GM18861 (cell line): ENCODE measurements around the gene LRP6.
"Not testable (repeated sequence)": the region's sequence is repeated elsewhere in the genome, so short reads cannot be mapped to it uniquely, and the experiment has no call there.

Source experiments
- ATAC-seq: cut with Tn5 transposase; IDR thresholded peaks from one replicate; pipeline ENCODE4 v1.9.1; 2021; ENCODE audit not compliant: unreplicated experiment

Gene LRP6

DNA sequence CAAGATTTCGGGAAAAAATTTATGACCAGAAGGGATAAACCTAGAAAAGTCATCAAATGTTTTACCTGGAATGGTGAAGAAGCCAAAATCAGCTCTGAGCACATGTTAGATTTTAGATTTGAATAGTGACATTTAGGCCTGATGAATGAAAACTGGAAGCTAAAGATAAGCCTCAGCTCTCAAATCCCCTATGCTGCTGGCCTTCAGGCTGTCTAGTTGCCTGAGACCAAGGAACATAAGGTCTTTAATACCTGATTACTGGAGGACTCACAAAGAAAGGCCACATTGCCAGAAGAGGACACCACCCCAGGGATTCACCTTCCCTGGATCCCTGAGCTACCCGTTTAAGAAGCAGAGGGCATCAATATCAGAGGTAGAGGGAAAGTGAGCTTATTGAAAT lies 139.5 kb downstream of the LRP6 start:
- no peak for ATAC-seq

DNA sequence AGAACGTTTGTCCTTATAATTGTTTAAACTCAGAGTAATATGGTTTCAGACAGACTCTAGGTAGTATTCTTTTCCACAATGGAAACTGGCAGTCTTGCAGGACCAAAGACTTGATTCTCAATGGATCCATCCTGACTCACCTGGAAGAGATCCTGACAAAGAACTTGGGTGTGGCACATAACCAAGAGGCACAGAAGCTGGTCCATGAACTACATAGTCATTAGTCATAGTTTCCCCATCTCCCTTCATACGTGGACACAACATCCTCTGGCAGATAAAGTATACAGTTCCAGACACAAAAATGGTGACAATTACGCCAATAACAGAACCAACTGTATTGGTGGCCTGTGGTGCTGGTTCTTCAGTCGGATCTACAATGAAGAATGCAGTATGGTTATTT lies 140.3 kb downstream of the LRP6 start:
- ATAC-seq, result no peak

DNA sequence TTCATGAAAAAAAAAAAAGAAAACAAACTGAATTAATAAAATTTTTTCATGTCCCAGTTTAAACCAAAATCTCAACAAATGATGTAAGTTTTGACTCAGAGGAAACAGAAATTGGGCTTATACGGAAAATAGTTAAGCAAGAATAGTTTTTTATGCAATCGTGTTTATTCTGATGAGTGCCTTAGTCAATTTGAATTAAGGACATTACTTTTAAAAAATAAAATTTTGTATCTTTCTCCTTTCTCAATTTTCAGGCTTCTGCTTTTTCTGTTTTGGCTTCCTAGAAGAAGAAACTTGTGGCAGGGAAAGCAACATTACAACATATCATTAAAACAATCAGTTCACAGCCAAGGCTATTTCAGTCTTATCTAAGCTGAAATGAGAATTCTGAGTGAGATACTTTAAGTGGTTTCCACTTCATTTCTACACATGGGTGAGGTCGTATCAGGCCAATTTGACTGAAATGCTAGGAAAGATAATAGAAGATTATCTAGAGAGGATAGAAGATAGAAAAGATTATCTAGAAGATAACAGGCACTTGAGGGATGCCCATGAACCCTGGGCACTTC lies 143.7 kb downstream of the LRP6 start:
- no peak for ATAC-seq

DNA sequence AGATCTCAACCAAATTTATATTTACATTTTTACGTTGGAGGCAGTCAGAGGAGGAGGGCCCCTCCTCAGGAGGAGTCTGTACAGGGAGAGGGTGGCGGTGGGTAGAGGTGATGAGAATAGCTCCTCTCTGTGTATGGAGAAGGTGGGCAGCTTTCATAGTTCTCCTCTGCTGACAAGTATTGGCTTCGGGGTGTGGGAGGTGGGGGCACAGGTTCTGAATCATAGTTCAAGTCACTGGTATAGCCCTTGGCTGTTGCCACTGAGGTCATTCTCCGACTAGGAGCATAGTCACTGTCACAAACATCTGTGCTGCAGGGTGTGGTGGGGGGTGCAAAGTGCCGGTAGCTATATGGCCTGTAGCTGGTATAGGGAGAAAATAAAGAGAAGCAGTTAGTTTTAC lies 145.8 kb downstream of the LRP6 start:
- no peak for ATAC-seq

DNA sequence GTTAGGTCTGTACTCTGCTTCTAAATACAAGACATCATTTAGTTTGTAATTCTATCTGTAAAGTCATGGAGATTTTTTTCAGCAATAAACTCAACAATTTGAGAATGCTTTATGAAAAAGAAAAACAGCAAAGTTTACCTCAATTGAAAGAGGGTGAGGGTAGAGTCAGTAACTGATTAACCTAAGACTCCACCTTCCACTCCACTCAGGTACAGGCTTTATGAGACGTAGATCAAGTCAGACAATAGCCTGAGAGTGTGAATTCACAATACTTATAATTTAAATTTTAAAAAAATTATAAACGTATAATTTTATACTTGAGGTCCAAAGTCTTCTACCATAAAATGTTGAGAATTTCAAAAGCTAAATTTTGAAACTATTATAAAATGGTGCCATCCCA lies 150.2 kb downstream of the LRP6 start:
- no peak for ATAC-seq

DNA sequence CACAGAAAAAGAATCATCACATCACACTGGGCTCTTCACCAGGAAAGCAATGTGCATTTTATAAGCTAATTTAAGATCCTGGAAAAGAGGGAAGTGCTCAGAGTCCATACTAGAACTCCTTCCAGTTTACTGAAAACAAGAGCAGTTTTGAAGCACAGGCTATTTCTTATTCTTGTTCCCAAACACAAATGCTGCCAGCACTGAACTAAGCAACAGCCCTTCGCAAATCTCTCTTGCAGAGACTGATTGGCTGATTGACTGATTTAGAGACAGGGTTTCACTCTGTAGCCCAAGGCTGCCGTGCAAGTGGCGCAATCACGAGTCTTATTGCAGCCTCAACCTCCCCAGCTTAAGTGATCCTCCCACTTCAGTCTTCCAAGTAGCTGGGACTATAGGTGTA lies 151.3 kb downstream of the LRP6 start:
- no peak for ATAC-seq

DNA sequence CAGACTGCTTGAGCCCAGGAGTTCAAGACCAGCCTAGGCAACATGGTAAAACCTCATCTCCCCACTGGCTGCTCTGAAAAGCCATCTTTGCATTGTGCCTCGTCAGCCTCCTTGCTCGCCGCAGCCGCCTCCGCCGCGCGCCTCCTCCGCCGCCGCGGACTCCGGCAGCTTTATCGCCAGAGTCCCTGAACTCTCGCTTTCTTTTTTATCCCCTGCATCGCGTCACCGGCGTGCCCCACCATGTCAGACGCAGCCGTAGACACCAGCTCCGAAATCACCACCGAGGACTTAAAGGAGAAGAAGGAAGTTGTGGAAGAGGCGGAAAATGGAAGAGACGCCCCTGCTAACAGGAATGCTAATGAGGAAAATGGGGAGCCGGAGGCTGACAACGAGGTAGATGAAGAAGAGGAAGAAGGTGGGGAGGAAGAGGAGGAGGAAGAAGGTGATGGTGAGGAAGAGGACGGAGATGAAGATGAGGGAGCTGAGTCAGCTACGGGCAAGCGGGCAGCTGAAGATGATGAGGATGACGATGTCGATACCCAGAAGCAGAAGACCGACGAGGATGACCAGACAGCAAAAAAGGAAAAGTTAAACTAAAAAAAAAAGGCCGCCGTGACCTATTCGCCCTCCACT lies 155.8 kb downstream of the LRP6 start:
- not testable (repeated sequence) for ATAC-seq

DNA sequence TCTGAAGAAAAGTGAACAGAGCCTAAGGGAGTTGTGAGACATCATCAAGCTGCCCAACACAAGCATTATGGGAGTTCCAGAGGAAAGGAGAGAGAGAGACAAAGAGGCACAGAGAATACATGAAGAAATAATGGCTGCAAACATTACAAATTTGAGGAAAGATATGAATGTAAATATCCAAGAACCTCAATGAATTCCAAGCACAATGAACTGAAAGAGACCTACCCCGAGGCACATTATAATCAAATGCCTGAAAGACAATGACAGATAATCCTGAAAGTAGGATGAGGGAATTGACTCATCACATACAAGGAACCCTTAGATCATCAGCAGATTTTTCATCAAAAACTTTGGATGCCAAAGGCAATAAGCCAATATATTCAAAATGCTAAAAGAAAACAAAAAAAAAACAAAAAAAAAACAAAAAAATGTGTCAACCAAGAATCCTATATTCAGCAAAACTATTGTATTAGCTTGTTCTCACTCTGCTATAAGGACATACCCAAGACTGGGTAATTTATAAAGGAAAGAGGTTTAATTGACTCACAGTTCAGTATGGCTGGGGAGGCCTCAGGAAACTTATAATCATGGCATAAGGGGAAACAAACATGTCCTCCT lies 158.3 kb downstream of the LRP6 start:
- ATAC-seq, result no peak

DNA sequence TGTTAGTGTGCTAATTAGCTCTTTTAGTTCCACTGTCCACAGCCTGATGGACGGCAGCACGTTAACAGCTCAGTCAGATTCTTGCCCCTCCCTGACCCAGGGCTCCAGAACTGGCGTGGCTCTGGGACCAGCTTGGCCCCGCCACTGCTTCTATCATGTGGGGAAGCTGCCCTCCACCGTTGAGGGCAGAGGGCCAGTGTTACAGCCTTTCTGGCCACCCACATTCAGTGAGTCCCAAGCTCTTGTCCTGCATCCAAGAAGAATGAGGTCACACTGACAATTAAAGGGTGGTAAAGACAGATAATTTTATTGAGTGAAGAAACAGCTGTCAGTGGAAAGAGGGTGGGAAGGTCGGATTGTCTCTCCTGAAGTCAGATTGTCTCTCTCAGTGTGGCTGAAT lies 159.2 kb downstream of the LRP6 start:
- no peak for ATAC-seq

DNA sequence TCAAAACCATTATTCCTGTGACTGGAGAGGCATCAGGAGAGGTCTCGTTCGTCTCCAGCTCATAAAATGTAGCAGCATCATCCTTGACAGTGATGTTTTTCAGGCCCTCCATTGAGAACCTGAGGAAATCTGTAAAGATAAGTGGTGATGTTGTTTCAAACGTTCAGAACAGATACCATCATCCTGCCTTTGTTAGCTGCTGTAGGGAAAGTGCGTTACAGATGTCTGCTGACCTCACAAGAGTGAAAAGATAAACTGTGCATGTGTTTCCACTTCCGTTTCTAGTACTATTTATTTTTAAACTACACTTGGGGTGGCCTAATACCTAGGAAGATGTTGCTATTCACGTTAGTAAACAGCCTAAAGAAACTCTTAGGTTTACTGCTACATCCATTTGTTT lies 167.7 kb downstream of the LRP6 start:
- no peak for ATAC-seq

DNA sequence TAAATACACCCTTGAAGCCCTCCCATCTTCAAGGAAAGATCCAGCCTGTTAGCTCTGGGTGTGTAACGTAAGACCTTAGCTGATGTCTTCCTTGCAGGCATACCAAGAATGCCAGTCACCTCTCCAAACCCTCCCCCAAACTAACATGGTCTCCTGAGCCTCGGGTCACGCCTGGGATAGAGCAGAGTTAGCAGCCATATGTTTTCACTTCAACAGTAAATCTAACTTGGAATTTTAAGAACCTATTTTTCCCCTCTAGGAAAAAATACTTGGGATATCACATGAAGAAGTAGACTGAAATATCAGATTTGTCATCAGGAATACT lies 168.2 kb downstream of the LRP6 start:
- no peak for ATAC-seq

DNA sequence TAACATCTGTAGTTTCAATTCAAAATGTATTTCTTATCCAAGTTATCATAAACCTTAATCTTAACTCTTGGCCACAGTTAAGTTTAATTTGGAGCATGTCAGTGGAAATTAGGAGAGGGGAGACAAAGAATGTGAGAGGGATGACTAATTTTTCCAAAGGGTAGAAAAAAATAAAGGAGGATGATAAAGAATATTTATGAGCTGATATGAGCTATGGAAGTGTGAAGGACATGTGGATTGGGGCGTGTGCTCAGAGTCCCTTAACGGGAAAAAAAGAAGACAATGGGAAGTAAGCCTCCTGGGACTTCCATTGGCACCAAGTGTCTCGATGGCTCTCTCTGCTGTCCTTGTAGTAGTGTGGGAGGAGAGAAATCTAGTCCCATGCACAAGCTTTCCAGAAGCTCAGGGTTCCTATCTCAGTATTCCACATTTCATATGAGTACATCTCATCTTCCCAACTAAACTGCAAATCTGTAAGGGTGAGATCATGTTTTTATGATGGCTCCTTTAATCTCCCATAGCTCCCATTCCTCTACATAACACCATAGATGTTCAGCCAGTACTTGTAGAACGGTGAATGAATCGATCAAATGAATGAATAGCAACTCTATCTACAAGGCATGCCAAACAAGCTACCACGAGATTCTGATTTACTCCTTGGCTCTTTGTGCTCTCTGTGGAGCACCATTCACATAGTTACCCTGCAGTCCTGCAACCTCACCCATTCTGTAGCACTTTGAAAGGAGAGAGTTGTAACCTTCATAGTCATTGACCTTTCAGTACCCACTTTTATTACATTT lies 168.8 kb downstream of the LRP6 start:
- ATAC-seq, result no peak

DNA sequence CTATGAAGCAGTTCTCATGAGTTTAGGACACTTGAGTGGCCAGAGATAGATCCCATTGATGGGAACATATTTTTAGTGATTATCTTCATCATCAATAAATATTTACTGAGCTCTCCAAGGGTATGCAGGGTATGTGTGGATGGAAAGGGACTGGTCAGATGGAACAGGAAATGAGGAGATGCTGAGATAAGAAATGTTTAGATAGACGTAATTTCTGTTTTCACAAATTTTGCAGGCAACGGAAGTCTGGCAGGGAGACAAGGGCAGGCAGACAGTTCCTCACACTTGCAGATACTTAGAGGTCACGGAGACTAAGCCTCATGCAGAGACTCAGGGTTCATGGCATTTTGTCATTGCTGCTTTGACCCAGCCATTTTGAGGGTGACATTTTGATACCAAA lies 171.8 kb downstream of the LRP6 start:
- ATAC-seq, result no peak

DNA sequence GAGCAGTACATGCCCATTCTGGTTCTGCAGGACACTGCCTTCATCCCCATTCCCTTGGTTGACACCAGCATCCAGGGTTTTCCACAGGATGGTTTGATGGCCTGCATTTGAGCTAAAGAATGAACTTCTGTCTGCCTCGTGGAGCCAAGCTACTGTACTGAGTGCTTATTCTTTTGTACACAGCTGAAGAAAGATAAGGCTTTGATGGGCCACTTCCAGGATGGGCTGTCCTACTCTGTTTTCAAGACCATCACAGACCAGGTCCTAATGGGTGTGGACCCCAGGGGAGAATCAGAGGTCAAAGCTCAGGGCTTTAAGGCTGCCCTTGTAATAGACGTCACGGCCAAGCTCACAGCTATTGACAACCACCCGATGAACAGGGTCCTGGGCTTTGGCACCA lies 172.4 kb downstream of the LRP6 start:
- ATAC-seq, result no peak

DNA sequence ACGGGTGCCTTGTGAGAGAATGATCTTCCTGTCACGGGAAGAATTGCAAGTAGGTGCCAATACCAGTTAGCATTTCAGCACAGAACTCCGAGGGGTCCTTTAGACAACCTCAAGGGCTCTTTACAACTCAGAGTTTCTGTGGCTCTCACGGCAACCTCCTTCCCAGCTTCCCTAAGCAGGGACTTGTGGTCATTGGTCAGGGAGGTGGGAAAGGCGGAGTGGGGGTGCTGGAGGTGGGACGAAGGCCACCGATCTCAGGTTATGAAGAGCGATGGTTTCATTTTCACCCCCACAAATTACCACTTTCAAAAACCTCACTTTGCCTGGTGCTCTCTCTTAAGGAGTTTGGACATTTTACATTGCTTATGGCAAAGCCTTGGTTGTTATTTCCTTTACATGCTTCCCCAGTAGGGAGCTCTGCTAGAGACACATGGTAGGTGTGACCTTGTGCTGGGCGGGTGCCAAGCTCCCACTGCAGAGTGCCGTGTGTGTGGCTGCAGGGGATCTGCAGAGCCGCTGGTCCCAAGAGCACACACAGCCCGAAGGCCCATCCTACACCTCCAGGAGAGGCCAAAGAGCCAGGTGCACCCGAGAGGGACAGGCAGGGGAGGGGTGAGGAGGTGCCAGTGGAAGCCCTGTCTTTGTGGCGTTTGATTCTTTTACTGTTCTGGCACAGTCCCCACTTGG lies 174.7 kb downstream of the LRP6 start:
- ATAC-seq, result no peak

DNA sequence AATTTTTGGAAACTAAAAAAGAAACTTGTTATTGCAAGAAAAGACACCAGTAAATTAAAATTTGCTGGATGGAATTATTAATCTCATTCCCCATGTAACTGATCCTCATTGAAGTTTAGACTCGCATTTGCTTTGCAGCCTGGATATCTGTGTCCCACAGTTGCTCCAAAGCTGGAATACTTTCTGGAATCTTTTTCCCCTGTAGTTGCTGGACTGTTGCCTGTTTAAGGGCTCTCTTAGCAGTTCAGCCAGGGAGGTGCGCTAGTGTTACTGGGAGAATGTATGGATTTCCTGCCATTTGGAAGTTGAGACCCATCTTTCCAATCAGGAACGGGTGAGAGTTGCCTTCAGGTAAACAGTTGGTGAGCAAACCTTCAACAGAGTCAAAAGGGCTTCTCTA lies 175.8 kb downstream of the LRP6 start:
- ATAC-seq, result no peak

DNA sequence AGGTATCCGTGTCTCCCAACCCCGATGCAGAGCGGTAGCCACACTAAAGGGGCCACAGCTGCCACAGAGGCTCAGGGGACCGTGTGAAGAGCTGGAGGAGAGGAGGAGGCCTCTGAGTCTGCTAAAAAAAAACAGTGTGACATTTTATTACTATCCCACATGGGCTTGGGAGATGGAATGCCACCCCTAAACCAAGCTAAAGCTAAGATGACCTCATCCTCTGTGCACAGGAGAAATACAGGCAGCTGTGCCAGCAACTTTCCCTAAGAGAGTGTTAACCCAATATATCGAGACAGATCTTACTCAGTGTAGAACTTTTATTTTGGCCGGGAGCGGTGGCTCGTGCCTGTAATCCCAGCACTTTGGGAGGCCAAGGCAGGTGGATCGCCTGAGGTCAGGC lies 178.1 kb downstream of the LRP6 start:
- ATAC-seq, result no peak

DNA sequence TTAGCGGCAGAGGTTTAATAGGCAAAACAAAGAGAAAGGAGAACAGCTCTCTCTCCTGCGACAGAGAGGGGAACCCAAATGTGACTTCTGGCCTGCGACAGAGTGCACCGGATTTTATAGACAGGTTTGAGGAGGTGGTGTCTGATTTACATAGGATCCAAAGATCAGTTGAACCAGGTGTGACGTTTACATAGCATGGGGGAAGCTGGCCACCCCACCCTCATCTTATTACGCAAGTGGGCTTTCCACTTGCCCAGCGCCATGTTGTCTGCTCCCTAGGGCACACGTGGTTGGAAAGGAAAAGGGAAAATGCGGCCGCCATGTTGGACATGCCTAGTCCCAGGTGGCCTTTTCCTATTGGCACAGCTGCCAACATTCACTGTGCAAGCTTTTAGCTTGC lies 178.7 kb downstream of the LRP6 start:
- ATAC-seq, result no peak

DNA sequence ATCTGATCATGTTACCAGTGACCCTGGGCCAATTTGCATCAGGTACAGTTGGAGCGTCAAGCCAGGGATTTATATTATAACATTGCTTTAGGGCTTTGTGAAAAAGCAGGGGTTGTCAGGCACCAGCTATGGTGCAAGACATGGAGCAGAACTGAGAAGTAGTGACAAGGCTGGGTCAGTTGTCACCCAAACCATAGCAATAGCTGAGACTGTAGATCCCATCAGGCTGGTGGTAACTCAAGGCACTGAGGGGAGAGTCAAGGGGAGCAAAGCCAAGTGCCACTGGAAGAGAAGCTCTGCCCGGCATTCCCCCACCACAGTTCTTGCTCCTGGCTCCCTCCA lies 179.2 kb downstream of the LRP6 start:
- no peak for ATAC-seq

DNA sequence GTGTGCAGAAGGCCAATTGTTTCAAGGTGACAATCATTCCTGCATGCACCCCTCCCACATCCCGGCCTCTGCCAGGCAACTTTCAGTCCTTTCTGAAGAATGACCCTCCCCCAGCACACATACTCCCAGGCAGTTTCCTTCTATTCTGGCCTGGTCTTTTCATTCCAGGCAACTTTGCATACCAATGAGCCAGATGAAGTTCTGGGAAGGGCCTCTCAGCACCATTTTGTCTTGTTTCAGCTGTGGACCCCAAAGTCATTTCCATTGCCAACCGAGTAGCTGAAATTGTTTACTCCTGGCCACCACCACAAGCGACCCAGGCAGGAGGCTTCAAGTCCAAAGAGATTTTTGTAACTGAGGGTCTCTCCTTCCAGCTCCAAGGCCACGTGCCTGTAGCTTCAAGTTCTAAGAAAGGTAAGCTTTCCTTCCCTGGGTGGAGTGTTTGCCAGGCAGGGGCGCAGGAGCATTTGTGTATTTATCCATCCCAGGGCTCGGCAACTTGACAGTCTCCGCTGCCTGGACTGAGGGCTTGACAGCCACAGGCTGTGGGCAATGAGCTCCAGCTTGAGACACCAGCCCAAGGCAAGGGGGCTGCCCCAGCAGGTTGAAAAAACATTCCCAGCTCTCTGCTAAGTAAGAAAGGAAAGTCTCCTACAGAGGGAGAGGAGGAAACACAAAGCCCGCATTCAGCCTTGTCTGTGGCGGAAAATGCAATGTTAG lies 179.7 kb downstream of the LRP6 start:
- no peak for ATAC-seq

DNA sequence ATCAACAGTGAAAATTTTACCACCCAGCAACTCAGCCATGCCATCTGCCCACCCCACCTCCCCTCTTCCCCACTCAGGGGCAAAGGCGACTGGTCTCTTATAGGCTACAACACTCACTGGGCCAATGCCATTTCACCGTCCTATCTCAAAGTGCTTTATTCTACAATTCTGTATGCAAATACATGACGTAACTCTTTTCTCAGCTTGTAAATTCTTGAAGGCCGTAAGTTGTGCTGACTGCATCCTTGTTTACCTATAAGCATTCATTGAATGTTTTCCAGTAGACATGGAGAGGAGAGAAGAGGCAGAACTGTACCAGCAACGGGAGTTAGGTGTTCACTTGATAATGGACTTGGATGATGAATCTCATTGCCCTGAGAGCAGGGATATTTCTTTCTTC lies 180.5 kb downstream of the LRP6 start:
- no peak for ATAC-seq
